ENCODE measurements around the gene RPL26.
"Not testable (repeated sequence)": the region's sequence is repeated elsewhere in the genome, so short reads cannot be mapped to it uniquely, and the experiment has no call there.

The RPL26 gene

GRCh38 chr17:8408371-8408770 is 25.4 kb upstream of the RPL26 start:
- Mint-ChIP-seq H3K27me3 (peaks cover 9% of the 10 kb centered on the region), H3K27ac (no peak overlapping the region), H3K9me3 (ENCODE audit: low read depth) (no peaks in the 10 kb centered on the region), H3K36me3 (no peaks in the 10 kb centered on the region), H3K4me3 (no peak overlapping the region), H3K4me1 (ENCODE audit: low read depth) (peaks cover 6% of the 10 kb centered on the region)

GRCh38 chr17:8406174-8406573 is 23.2 kb upstream of the RPL26 start:
- Mint-ChIP-seq H3K9me3 (ENCODE audit: low read depth) (no peaks in the 10 kb centered on the region), H3K4me3 (no peak overlapping the region), H3K27ac (no peak overlapping the region), H3K36me3 (no peaks in the 10 kb centered on the region), H3K4me1 (ENCODE audit: low read depth) (no peaks in the 10 kb centered on the region), H3K27me3 (peaks cover 11% of the 10 kb centered on the region)

GRCh38 chr17:8405499-8406016 is 22.6 kb upstream of the RPL26 start:
- H3K27me3 Mint-ChIP-seq: peaks cover 16% of the 10 kb centered on the region
- H3K9me3 Mint-ChIP-seq (ENCODE audit: low read depth): no peaks in the 10 kb centered on the region
- H3K27ac Mint-ChIP-seq: no peak overlapping the region
- no peaks in the 10 kb centered on the region for H3K36me3 Mint-ChIP-seq
- H3K4me3 Mint-ChIP-seq: no peak overlapping the region
- H3K4me1 Mint-ChIP-seq (ENCODE audit: low read depth): no peaks in the 10 kb centered on the region

- Mint-ChIP-seq H3K9me3 (ENCODE audit: low read depth) (no peaks in the 10 kb centered on the region), H3K27me3 (peaks cover 15% of the 10 kb centered on the region), H3K4me1 (ENCODE audit: low read depth) (no peaks in the 10 kb centered on the region), H3K4me3 (no peak overlapping the region), H3K27ac (no peak overlapping the region), H3K36me3 (no peaks in the 10 kb centered on the region)
Measured at GRCh38 chr17:8402921-8403536, 20.0 kb upstream of the RPL26 start.

GRCh38 chr17:8401107-8401506 is 18.1 kb upstream of the RPL26 start:
- Mint-ChIP-seq H3K27me3 (peaks cover 14% of the 10 kb centered on the region), H3K4me1 (ENCODE audit: low read depth) (no peaks in the 10 kb centered on the region), H3K9me3 (ENCODE audit: low read depth) (no peaks in the 10 kb centered on the region), H3K36me3 (no peaks in the 10 kb centered on the region), H3K4me3 (no peak overlapping the region), H3K27ac (no peak overlapping the region)

GRCh38 chr17:8398980-8399379 is 16.0 kb upstream of the RPL26 start:
- Mint-ChIP-seq H3K4me1 (ENCODE audit: low read depth) (peaks cover 4% of the 10 kb centered on the region), H3K27me3 (peaks cover 16% of the 10 kb centered on the region), H3K4me3 (no peak overlapping the region), H3K36me3 (no peaks in the 10 kb centered on the region), H3K9me3 (ENCODE audit: low read depth) (no peaks in the 10 kb centered on the region), H3K27ac (no peak overlapping the region)

- Mint-ChIP-seq H3K4me3 (no peak within 1 kb of the TSS), H3K27ac (no peak within 1 kb of the TSS), H3K9me3 (ENCODE audit: low read depth) (no peaks in the 10 kb centered on the region), H3K27me3 (peaks cover 15% of the 10 kb centered on the region), H3K36me3 (no peaks in the 10 kb centered on the region), H3K4me1 (ENCODE audit: low read depth) (peaks cover 11% of the 10 kb centered on the region)
Measured at GRCh38 chr17:8397636-8398035, 14.6 kb upstream of the RPL26 start, which contains the start of gene RNF222. RNF222 (minus strand) TSS chr17:8397827; CDS start chr17:8393461, 4,366 bp downstream.

GRCh38 chr17:8394497-8394896 is 11.5 kb upstream of the RPL26 start:
- H3K27ac Mint-ChIP-seq; H3K36me3 Mint-ChIP-seq; H3K4me3 Mint-ChIP-seq; H3K27me3 Mint-ChIP-seq; H3K9me3 Mint-ChIP-seq (ENCODE audit: low read depth): not testable (repeated sequence)
- H3K4me1 Mint-ChIP-seq (ENCODE audit: low read depth): peaks cover 11% of the 10 kb centered on the region

- Mint-ChIP-seq H3K4me1 (ENCODE audit: low read depth) (peaks cover 11% of the 10 kb centered on the region), H3K4me3 (peak overlapping the region; percentile 32), H3K27me3 (peaks cover 7% of the 10 kb centered on the region), H3K27ac (peak overlapping the region; percentile 80), H3K36me3 (no peaks in the 10 kb centered on the region), H3K9me3 (ENCODE audit: low read depth) (no peaks in the 10 kb centered on the region)
Measured at GRCh38 chr17:8393470-8394231, 10.7 kb upstream of the RPL26 start.

GRCh38 chr17:8392674-8393469 is 9.9 kb upstream of the RPL26 start:
- H3K27me3 Mint-ChIP-seq: peaks cover 2% of the 10 kb centered on the region
- H3K36me3 Mint-ChIP-seq: no peaks in the 10 kb centered on the region
- no peak overlapping the region for H3K27ac Mint-ChIP-seq
- H3K9me3 Mint-ChIP-seq (ENCODE audit: low read depth): no peaks in the 10 kb centered on the region
- H3K4me1 Mint-ChIP-seq (ENCODE audit: low read depth): peaks cover 11% of the 10 kb centered on the region
- H3K4me3 Mint-ChIP-seq: no peak overlapping the region

- no peak overlapping the region for H3K27ac Mint-ChIP-seq
- H3K9me3 Mint-ChIP-seq (ENCODE audit: low read depth): no peaks in the 10 kb centered on the region
- peaks cover 2% of the 10 kb centered on the region for H3K27me3 Mint-ChIP-seq
- H3K4me3 Mint-ChIP-seq: no peak overlapping the region
- H3K36me3 Mint-ChIP-seq: no peaks in the 10 kb centered on the region
- H3K4me1 Mint-ChIP-seq (ENCODE audit: low read depth): peaks cover 11% of the 10 kb centered on the region
Measured at GRCh38 chr17:8392274-8392673, 9.3 kb upstream of the RPL26 start.

GRCh38 chr17:8391711-8392110 is 8.7 kb upstream of the RPL26 start:
- H3K36me3 Mint-ChIP-seq: peaks cover under 1% of the 10 kb centered on the region
- no peak overlapping the region for H3K27ac Mint-ChIP-seq
- peaks cover 2% of the 10 kb centered on the region for H3K27me3 Mint-ChIP-seq
- no peaks in the 10 kb centered on the region for H3K9me3 Mint-ChIP-seq (ENCODE audit: low read depth)
- H3K4me3 Mint-ChIP-seq: no peak overlapping the region
- peaks cover 13% of the 10 kb centered on the region for H3K4me1 Mint-ChIP-seq (ENCODE audit: low read depth)

- Mint-ChIP-seq H3K4me1 (ENCODE audit: low read depth) (peaks cover 16% of the 10 kb centered on the region), H3K4me3 (no peak overlapping the region), H3K9me3 (ENCODE audit: low read depth) (no peaks in the 10 kb centered on the region), H3K36me3 (peaks cover 2% of the 10 kb centered on the region), H3K27me3 (no peaks in the 10 kb centered on the region), H3K27ac (no peak overlapping the region)
Measured at GRCh38 chr17:8387914-8388651, 5.1 kb upstream of the RPL26 start.

- Mint-ChIP-seq H3K4me1 (ENCODE audit: low read depth) (peaks cover 22% of the 10 kb centered on the region), H3K4me3 (no peak overlapping the region), H3K9me3 (ENCODE audit: low read depth) (no peaks in the 10 kb centered on the region), H3K36me3 (peaks cover 11% of the 10 kb centered on the region), H3K27me3 (no peaks in the 10 kb centered on the region), H3K27ac (no peak overlapping the region)
Measured at GRCh38 chr17:8386841-8387240, 3.8 kb upstream of the RPL26 start.

All from activated naive CD8-positive, alpha-beta T cell (primary cell).